Measurements from ENCODE around the gene GAB1.

The GAB1 gene

DNA sequence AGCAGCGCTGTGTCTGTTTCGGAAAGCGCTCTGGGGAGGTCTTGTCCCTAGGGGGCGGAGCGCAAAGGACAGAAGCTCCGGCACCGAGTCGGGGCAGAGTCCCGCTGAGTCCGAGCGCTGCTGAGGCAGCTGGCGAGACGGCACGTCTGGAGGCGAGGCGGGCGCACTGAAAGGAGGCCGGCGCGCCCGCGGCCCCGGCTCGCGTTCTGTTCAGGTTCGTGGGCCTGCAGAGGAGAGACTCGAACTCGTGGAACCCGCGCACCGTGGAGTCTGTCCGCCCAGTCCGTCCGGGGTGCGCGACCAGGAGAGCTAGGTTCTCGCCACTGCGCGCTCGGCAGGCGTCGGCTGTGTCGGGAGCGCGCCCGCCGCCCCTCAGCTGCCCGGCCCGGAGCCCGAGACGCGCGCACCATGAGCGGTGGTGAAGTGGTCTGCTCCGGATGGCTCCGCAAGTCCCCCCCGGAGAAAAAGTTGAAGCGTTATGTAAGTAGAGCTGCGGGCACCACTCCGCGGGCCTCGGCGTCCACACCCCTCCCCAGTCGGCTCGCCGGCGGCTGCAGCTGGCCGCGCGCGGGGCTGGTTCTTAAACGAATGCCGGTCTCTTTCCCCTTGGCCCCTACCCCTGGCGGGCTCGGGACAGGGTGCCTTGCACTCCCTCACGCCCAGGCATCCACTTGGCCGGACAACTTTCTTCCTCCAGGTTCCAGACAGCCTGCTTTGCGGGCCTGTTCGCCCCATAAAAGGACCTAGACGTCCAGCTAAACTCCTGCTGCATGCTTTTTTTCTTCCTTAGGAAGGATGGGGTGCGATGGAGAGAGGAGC is at the start of gene GAB1:
Gene GAB1 (plus strand): TSS at position 96 of the 819 bp plus-strand sequence. CDS start 313 bp downstream, at position 409.
- Histone ChIP-seq H3K27ac (no peak within 1 kb of the TSS), H3K36me3 (ENCODE audit: insufficient read depth, low read length) (no peaks in the 10 kb centered on the region), H3K9me3 (ENCODE audit: low read depth, low read length) (no peaks in the 10 kb centered on the region), H3K4me3 (peak within 1 kb of the TSS; percentile 94), H3K9ac (ENCODE audit: insufficient read length) (peak within 1 kb of the TSS; percentile 71)
- no peak for DNase-seq (ENCODE audit: low read depth, low spot score)
- no peak for TF ChIP-seq EZH2 (IDR thresholded peaks at IDR 0.05)
- TF ChIP-seq POLR2AphosphoS5 (IDR thresholded peaks at IDR 0.05; ENCODE audit: borderline replicate concordance, low read depth, low read length) = no peak
- no peak for TF ChIP-seq FOXP2 (optimal IDR thresholded peaks at IDR 0.05; ENCODE audit: control extremely low read depth, extremely low read length, insufficient read depth)

DNA sequence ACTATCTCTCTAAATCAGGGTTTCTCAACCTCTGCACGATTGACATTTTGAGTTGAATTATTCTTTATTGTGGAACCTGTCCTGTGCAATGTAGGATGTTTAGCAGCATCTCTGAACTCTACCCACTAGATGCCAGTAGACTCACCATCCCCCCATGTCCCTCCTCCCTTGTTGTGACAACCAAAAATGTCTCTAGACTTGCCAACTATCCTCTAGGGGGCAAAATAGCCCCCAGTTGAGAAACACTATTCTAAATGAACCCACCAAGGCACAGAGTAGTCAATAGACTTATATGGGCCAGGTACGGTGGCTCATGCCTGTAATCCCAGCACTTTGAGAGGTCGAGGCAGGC is 49.1 kb upstream of the GAB1 start:
- TF ChIP-seq FOXP2 (optimal IDR thresholded peaks at IDR 0.05; ENCODE audit: control extremely low read depth, extremely low read length, insufficient read depth) (no peak), EZH2 (IDR thresholded peaks at IDR 0.05) (no peak), POLR2AphosphoS5 (IDR thresholded peaks at IDR 0.05; ENCODE audit: borderline replicate concordance, low read depth, low read length) (no peak)
- Histone ChIP-seq H3K4me3 (no peak overlapping the region), H3K9me3 (ENCODE audit: low read depth, low read length) (no peaks in the 10 kb centered on the region), H3K9ac (ENCODE audit: insufficient read length) (no peak overlapping the region), H3K27ac (no peak overlapping the region), H3K36me3 (ENCODE audit: insufficient read depth, low read length) (no peaks in the 10 kb centered on the region)
- no peak for DNase-seq (ENCODE audit: low read depth, low spot score)

DNA sequence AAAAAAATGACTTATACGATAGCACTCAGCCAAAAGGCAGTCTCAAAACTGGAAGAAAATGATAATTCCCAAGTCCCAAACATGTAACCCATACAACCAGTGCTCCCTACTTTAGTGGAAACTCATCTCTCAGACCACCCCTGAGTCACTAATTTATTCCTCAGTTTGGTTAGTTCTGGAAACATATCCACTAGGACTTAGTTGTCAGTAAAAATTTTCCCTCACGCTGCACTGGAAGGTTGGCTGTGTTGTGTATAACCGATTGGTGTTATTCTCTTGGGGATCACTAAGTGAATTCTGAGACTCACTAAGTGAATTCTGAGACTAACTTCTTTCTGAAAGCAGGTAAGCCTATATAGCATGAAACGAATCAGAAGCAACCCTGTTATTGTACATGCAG is 48.5 kb upstream of the GAB1 start:
- Histone ChIP-seq H3K27ac (no peak overlapping the region), H3K36me3 (ENCODE audit: insufficient read depth, low read length) (no peaks in the 10 kb centered on the region), H3K4me3 (no peak overlapping the region), H3K9me3 (ENCODE audit: low read depth, low read length) (no peaks in the 10 kb centered on the region), H3K9ac (ENCODE audit: insufficient read length) (no peak overlapping the region)
- DNase-seq (ENCODE audit: low read depth, low spot score) = no peak
- TF ChIP-seq EZH2 (IDR thresholded peaks at IDR 0.05) = no peak
- TF ChIP-seq POLR2AphosphoS5 (IDR thresholded peaks at IDR 0.05; ENCODE audit: borderline replicate concordance, low read depth, low read length) = no peak
- TF ChIP-seq FOXP2 (optimal IDR thresholded peaks at IDR 0.05; ENCODE audit: control extremely low read depth, extremely low read length, insufficient read depth) = no peak

DNA sequence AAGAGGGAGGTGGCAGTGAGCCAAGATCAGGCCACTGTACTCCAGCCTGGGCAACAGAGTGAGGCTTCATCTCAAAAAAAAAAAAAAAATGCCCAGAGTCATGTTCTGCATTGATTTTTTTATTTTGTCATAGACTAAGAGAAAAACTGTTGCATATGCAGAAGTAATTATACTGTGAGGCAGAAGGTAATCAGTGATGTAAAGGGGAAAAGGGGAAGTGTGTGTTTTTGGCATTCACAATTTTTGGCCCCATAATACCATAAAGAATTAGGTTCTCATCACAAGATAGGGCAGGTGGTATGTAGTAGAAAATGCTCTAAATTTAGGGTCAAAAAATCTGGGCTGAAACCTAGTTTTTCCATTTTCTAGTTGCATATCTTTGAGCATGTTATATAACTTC is 47.3 kb upstream of the GAB1 start:
- H3K36me3 ChIP-seq (ENCODE audit: insufficient read depth, low read length) = no peaks in the 10 kb centered on the region
- no peak for DNase-seq (ENCODE audit: low read depth, low spot score)
- no peak overlapping the region for H3K4me3 ChIP-seq
- H3K9ac ChIP-seq (ENCODE audit: insufficient read length) = no peak overlapping the region
- no peaks in the 10 kb centered on the region for H3K9me3 ChIP-seq (ENCODE audit: low read depth, low read length)
- H3K27ac ChIP-seq = no peak overlapping the region
- TF ChIP-seq FOXP2 (optimal IDR thresholded peaks at IDR 0.05; ENCODE audit: control extremely low read depth, extremely low read length, insufficient read depth) (no peak), EZH2 (IDR thresholded peaks at IDR 0.05) (no peak), POLR2AphosphoS5 (IDR thresholded peaks at IDR 0.05; ENCODE audit: borderline replicate concordance, low read depth, low read length) (no peak)

DNA sequence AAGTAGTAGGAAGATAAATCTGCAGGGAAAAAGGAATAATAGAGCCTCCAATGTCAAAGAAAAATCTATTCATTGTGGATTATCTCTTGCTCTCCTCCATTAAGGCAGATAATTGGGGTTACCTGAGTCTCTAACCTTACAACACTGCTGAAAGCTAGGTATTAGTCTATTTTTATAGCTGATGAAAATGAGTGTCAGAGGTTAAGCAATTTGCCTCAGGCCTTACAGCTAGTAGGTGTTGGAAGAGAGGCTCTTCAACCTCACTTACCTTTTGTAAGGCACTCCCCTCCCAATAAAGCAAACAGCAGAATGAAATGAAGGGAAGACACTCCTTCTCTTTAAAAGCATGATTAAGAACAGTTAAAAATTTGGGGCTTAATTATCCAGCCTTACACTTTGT is 45.4 kb upstream of the GAB1 start:
- DNase-seq (ENCODE audit: low read depth, low spot score) = no peak
- Histone ChIP-seq H3K4me3 (no peak overlapping the region), H3K9me3 (ENCODE audit: low read depth, low read length) (no peaks in the 10 kb centered on the region), H3K27ac (no peak overlapping the region), H3K36me3 (ENCODE audit: insufficient read depth, low read length) (no peaks in the 10 kb centered on the region), H3K9ac (ENCODE audit: insufficient read length) (no peak overlapping the region)
- TF ChIP-seq EZH2 (IDR thresholded peaks at IDR 0.05) (no peak), FOXP2 (optimal IDR thresholded peaks at IDR 0.05; ENCODE audit: control extremely low read depth, extremely low read length, insufficient read depth) (no peak), POLR2AphosphoS5 (IDR thresholded peaks at IDR 0.05; ENCODE audit: borderline replicate concordance, low read depth, low read length) (no peak)

- Histone ChIP-seq H3K9ac (ENCODE audit: insufficient read length) (no peak overlapping the region), H3K36me3 (ENCODE audit: insufficient read depth, low read length) (no peaks in the 10 kb centered on the region), H3K4me3 (no peak overlapping the region), H3K27ac (no peak overlapping the region), H3K9me3 (ENCODE audit: low read depth, low read length) (no peaks in the 10 kb centered on the region)
- DNase-seq (ENCODE audit: low read depth, low spot score) = no peak
- TF ChIP-seq EZH2 (IDR thresholded peaks at IDR 0.05) = no peak
- TF ChIP-seq POLR2AphosphoS5 (IDR thresholded peaks at IDR 0.05; ENCODE audit: borderline replicate concordance, low read depth, low read length) = no peak
- no peak for TF ChIP-seq FOXP2 (optimal IDR thresholded peaks at IDR 0.05; ENCODE audit: control extremely low read depth, extremely low read length, insufficient read depth)
Measured at GRCh38 chr4:143292858-143293257, 43.8 kb upstream of the GAB1 start.

DNA sequence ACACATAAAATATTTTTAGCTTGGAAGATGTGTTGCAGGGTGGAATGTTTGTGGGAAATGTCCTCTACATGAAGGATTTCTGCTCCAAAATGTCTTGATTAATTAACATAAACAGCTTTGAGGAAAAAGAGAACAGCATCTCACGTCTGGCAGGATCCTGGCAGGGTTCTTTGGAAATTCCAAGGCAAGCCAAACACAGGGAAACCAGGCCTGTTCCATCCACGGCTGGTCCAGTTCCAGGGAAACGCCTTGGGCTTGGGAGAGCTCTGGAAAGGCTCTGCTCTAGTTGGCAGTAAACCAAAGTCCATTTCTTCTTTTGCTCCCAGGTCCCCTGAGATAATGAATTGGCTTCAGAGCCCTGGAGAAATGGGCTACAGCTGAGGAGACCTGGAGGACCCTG is 42.4 kb upstream of the GAB1 start:
- Histone ChIP-seq H3K36me3 (ENCODE audit: insufficient read depth, low read length) (no peaks in the 10 kb centered on the region), H3K4me3 (no peak overlapping the region), H3K9ac (ENCODE audit: insufficient read length) (no peak overlapping the region), H3K9me3 (ENCODE audit: low read depth, low read length) (no peaks in the 10 kb centered on the region), H3K27ac (no peak overlapping the region)
- TF ChIP-seq FOXP2 (optimal IDR thresholded peaks at IDR 0.05; ENCODE audit: control extremely low read depth, extremely low read length, insufficient read depth) = no peak
- no peak for TF ChIP-seq EZH2 (IDR thresholded peaks at IDR 0.05)
- no peak for DNase-seq (ENCODE audit: low read depth, low spot score)

DNA sequence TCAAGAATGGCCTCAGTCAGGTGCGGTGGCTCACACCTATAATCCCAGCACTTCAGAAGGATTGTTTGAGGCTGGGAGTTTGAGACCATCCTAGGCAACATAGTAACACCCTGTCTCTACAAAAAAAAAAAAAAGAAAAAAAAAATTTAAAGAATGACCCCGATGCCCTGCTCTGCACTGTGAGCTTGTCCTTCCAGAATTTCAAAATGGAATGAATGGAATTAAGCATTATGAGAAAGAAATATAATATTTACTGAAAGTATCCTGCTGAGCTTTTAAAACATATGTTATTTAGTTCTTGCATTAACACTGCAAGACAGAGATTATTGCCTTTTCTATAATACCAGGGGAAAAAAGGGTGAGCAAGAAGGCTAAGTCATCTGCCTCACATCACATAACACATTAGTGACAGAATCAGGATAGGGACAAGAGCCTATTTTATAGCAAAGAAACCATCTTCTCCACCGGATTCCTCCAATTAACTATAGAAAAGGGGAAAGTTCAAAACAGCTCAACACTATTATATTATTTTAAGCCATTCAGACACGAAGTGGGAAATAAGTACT is 41.9 kb upstream of the GAB1 start:
- TF ChIP-seq EZH2 (IDR thresholded peaks at IDR 0.05) = no peak
- TF ChIP-seq FOXP2 (optimal IDR thresholded peaks at IDR 0.05; ENCODE audit: control extremely low read depth, extremely low read length, insufficient read depth) = no peak
- no peak for TF ChIP-seq POLR2AphosphoS5 (IDR thresholded peaks at IDR 0.05; ENCODE audit: borderline replicate concordance, low read depth, low read length)

More for the DNA sequence above, 41.9 kb upstream of the GAB1 start:
- Histone ChIP-seq H3K9me3 (ENCODE audit: low read depth, low read length) (no peaks in the 10 kb centered on the region), H3K36me3 (ENCODE audit: insufficient read depth, low read length) (no peaks in the 10 kb centered on the region), H3K9ac (ENCODE audit: insufficient read length) (peak overlapping the region; percentile 26), H3K27ac (no peak overlapping the region), H3K4me3 (no peak overlapping the region)
- DNase-seq (ENCODE audit: low read depth, low spot score) = no peak
